MM.1S (cell line): ENCODE data around the gene LRPAP1.

Experiments
- DNase-seq: peaks from one replicate; pipeline ENCODE4 v3.0.0-alpha.2; 2015
- H2AFZ ChIP-seq: fragments of 300-600 bp; sonication (generic); 2 replicates; pipeline ENCODE4 v1.6.0; 2016; ENCODE audit warnings: antibody characterized with exemption, low read length
- H3F3A ChIP-seq: fragments of 300-600 bp; sonication (generic); 2 replicates; pipeline ENCODE4 v1.6.1; 2016; ENCODE audit warnings: mild to moderate bottlenecking, antibody characterized with exemption, low read length, moderate library complexity, mixed read lengths; ENCODE audit not compliant: insufficient read depth
- H3K27ac ChIP-seq: fragments of 300-600 bp; sonication (generic); 2 replicates; pipeline ENCODE4 v1.5.1; 2016; ENCODE audit warnings: mild to moderate bottlenecking, low read length
- H3K27me3 ChIP-seq: fragments of 300-600 bp; sonication (generic); replicated peaks from 2 replicates; pipeline ENCODE4 v1.6.0; 2016; ENCODE audit warnings: low read length; ENCODE audit not compliant: insufficient read depth
- H3K36me3 ChIP-seq: fragments of 300-600 bp; sonication (generic); replicated peaks from 2 replicates; pipeline ENCODE4 v1.6.1; 2016; ENCODE audit warnings: mild to moderate bottlenecking, low read length, mixed read lengths; ENCODE audit not compliant: insufficient read depth
- H3K4me1 ChIP-seq: fragments of 300-600 bp; sonication (generic); 2 replicates; pipeline ENCODE4 v1.6.1; 2016; ENCODE audit warnings: low read length, mixed read lengths
- H3K4me2 ChIP-seq: fragments of 300-600 bp; sonication (generic); 2 replicates; pipeline ENCODE4 v1.6.0; 2016; ENCODE audit warnings: low read depth, low read length
- H3K4me3 ChIP-seq: fragments of 300-600 bp; sonication (generic); 2 replicates; pipeline ENCODE4 v1.5.1; 2016; ENCODE audit warnings: low read length, mixed read lengths
- H3K79me2 ChIP-seq: fragments of 300-600 bp; sonication (generic); 2 replicates; pipeline ENCODE4 v1.6.1; 2016; ENCODE audit warnings: mixed run types, low read length, mixed read lengths
- H3K9ac ChIP-seq: fragments of 300-600 bp; sonication (generic); 2 replicates; pipeline ENCODE4 v1.6.1; 2016; ENCODE audit warnings: low read length, mixed read lengths
- H3K9me2 ChIP-seq: fragments of 300-600 bp; sonication (generic); replicated peaks from 2 replicates; pipeline ENCODE4 v1.6.1; 2016; ENCODE audit warnings: mild to moderate bottlenecking, low read length, mixed read lengths; ENCODE audit not compliant: insufficient read depth
- H3K9me3 ChIP-seq: fragments of 300-600 bp; sonication (generic); replicated peaks from 2 replicates; pipeline ENCODE4 v1.6.1; 2016; ENCODE audit warnings: mild to moderate bottlenecking, low read length, mixed read lengths; ENCODE audit not compliant: insufficient read depth
- H4K20me1 ChIP-seq: fragments of 300-600 bp; sonication (generic); 2 replicates; pipeline ENCODE4 v1.6.1; 2016; ENCODE audit warnings: mild to moderate bottlenecking, low read length, moderate library complexity, mixed read lengths; ENCODE audit not compliant: insufficient read depth
- CTCF ChIP-seq: fragments of 300-600 bp; sonication (generic); IDR thresholded peaks from 2 replicates; pipeline ENCODE4 v1.5.1; 2016; ENCODE audit warnings: antibody characterized with exemption, low read length, mixed read lengths
- EZH2 ChIP-seq: fragments of 300-600 bp; sonication (generic); optimal IDR thresholded peaks from 2 replicates; pipeline ENCODE3; 2017; ENCODE audit warnings: low read depth, mild to moderate bottlenecking, antibody characterized with exemption, low read length, mixed read lengths
- EZH2phosphoT487 ChIP-seq: fragments of 300-600 bp; sonication (generic); IDR thresholded peaks from 2 replicates; pipeline ENCODE4 v1.6.1; 2018; ENCODE audit warnings: antibody characterized with exemption, low read length

Gene LRPAP1

GRCh38 chr4:3485011-3485791 lies 47.0 kb downstream of the LRPAP1 start:
- Histone ChIP-seq H3F3A (no peaks in the 10 kb centered on the region), H3K36me3 (no peaks in the 10 kb centered on the region), H3K4me2 (peak overlapping the region; percentile 12; the same call in 1 of the 2 replicates), H3K9ac (no peak overlapping the region), H3K9me2 (no peaks in the 10 kb centered on the region), H3K27me3 (peaks cover 94% of the 10 kb centered on the region), H3K79me2 (no peaks in the 10 kb centered on the region), H3K27ac (no peak overlapping the region), H3K9me3 (no peaks in the 10 kb centered on the region), H2AFZ (0 out of 2 replicates have a peak overlapping the region, but pooled peaks have one; percentile 11), H3K4me1 (no peaks in the 10 kb centered on the region), H3K4me3 (no peak overlapping the region), H4K20me1 (no peaks in the 10 kb centered on the region)
- no peak for TF ChIP-seq EZH2phosphoT487
- TF ChIP-seq EZH2 = peak; percentile 73
- TF ChIP-seq CTCF = no peak
- DNase-seq = no peak

GRCh38 chr4:3484057-3484973 lies 47.9 kb downstream of the LRPAP1 start:
- Histone ChIP-seq H3K4me3 (no peak overlapping the region), H3K36me3 (no peaks in the 10 kb centered on the region), H3K4me1 (no peaks in the 10 kb centered on the region), H3K9me3 (no peaks in the 10 kb centered on the region), H4K20me1 (no peaks in the 10 kb centered on the region), H3K4me2 (0 out of 2 replicates have a peak overlapping the region, but pooled peaks have one; percentile 12), H3K9me2 (no peaks in the 10 kb centered on the region), H3F3A (no peaks in the 10 kb centered on the region), H3K27me3 (peaks cover 94% of the 10 kb centered on the region), H3K9ac (no peak overlapping the region), H3K27ac (no peak overlapping the region), H3K79me2 (no peaks in the 10 kb centered on the region), H2AFZ (no peak overlapping the region)
- DNase-seq = no peak
- TF ChIP-seq EZH2 = no peak
- TF ChIP-seq EZH2phosphoT487 = no peak
- TF ChIP-seq CTCF = no peak

- TF ChIP-seq CTCF (no peak), EZH2phosphoT487 (no peak), EZH2 (no peak)
- H3K27ac ChIP-seq = no peak overlapping the region
- no peak overlapping the region for H3K4me2 ChIP-seq
These were observed 48.7 kb downstream of the LRPAP1 start for GRCh38 chr4:3483471-3483921.

More at GRCh38 chr4:3483471-3483921, 48.7 kb downstream of the LRPAP1 start:
- Histone ChIP-seq H3K9me2 (no peaks in the 10 kb centered on the region), H3F3A (no peaks in the 10 kb centered on the region), H3K27me3 (peaks cover 94% of the 10 kb centered on the region), H3K4me3 (no peak overlapping the region), H2AFZ (no peak overlapping the region), H3K79me2 (no peaks in the 10 kb centered on the region), H3K4me1 (no peaks in the 10 kb centered on the region), H3K9me3 (no peaks in the 10 kb centered on the region), H4K20me1 (no peaks in the 10 kb centered on the region), H3K36me3 (no peaks in the 10 kb centered on the region), H3K9ac (no peak overlapping the region)
- DNase-seq = no peak
